HG02623 (cell line): Measurements from ENCODE around the gene EIF5AL1.
"Not testable (repeated sequence)": the region's sequence is repeated elsewhere in the genome, so short reads cannot be mapped to it uniquely, and the experiment has no call there.

Source experiments
- ATAC-seq: cut with Tn5 transposase; IDR thresholded peaks from one replicate; pipeline ENCODE4 v1.9.1; 2021; ENCODE audit warnings: moderate library complexity; ENCODE audit not compliant: unreplicated experiment

Gene EIF5AL1

DNA sequence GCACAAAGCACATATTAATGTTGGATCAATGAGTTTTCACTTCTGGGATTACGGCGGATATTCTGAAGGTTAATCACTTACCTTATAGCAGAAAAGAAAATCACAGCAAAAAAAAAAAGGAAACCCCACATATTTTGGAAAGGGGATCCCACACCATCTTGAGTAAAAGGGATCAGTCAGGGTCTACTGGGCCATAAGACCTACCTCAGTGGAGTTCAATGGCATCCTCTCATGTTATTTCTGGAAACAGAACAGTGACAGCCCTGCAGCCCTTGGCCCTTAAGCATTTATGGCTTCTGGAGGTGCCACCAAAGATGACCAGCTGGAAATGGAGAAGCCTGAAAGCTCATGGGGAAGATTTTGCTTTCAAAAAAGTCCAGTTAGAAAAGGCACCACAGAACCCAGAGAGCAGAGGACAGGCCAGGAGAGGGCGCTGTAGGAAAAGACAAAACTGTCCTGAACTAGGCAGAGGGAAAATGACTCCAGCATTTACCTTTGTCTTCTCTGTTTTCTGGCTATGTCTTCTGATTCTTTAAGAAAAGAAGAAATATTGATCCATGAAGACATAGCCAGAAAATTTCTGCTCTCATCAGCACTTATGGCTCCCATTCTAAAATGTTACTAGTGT lies 2.9 kb upstream of the EIF5AL1 start:
- not testable (repeated sequence) for ATAC-seq

DNA sequence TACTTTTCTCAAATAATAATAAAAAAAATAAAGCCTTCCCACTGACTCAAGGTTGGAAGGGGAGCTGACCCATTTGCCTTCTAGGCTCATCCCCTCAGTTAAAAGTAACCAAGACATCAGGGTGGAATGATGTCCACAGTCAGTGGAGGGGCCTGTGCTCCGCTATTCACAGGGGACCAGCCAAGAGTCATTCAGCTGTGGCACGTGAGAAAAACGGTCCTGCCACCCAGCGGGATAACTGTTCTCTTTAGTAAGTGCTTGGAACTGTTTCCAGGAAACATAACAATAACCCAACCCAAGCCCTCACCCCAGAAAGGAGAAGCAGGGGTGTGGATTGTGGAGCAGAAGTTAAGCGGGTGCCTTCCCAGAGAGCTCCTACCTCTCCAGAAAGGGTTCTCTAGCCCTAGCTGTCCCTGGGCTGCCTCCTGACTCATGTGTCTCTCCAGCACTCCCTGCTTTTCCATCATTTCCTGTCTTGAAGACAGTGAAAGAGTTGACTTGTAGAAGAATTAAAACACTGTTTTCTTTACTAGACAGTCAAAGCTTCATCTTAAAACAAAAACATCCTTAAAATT lies 2.3 kb upstream of the EIF5AL1 start:
- not testable (repeated sequence) for ATAC-seq

DNA sequence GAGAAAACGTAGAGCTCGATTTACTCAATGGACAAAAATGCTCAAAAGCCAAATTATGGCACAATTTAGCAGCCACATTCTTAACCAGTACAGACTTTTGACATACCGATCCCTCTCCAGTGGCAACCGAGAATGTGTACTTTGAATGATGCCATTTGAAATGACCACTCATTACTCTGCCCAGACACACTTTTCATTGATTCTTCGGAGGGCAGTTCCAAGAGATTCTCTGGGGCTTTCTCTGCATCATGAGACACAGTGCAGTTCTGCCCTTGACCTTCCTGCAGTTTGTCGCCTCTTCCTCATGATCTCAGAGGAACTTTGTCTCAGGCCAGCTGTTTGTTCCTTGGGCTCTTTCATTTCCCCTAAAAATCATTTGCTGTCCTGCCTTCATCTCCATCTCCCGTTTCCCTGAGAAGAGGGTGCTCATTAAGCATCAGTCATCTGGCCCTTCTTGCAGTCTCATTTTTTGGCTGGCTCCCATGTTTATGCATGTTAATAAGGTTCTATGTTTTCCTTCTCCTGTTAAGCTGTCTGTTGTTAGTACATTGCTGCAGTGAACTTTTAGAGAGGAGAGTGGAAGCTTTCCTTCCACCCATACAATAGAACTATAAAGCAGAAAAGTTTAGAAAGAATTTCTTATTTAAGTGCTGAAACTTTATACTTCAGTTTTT lies 4.3 kb downstream of the EIF5AL1 start:
- not testable (repeated sequence) for ATAC-seq

DNA sequence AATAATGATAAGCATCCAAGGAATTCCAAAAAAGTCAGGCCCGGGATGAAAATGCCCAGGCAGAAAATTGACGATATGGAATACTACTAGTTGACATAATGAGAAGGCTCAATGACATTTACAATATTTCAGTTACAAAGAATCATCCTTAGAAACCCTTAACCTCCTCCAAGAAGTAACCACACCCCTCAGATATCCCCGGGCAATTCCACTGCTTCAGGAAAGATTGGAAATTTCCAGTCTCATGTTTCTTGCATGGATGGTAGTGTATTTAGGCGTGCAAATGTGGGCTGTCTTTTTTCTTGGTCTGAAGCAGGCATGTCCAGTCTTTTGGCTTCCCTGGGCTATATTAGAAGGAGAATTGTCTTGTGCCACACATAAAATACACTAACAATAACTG lies 5.2 kb downstream of the EIF5AL1 start:
- not testable (repeated sequence) for ATAC-seq

DNA sequence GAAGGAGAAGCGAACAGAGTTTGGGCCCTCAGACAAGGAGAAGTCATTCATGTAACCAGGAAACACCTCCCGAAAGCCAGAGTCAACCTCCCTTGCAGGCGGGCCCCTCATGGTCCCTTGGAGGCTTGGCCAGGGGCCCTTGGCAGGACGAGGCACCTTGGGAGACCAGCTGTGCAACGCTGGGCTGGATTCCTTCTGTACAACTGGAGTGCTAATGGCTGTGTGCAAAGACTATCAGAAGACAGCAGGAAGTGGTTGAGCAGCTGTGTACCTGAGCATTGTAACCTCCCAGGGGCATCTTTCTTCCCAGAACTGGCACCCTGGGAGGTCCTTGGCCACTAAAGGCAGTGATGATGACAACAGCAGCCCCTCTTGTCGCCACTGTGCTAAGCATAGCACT lies 9.4 kb downstream of the EIF5AL1 start:
- ATAC-seq: not testable (repeated sequence)

DNA sequence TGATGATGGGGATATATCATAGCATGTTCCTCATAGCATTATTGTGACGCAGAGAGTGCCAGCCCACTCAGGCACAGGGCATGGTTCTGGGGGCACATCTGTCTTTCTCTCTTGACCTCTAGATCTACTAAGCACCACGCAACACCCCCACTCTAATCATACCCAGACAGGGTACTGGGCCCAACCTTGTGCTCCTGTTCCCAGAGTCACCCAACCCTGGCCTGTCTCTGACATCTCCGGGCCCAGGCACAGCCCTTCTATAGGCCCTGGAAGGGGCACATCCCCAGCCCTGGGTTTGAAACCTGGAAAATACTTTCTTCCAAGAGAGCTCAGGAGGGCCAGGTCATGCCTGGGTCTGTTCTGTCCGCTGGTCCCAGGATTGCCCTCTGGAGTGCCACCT lies 10.1 kb downstream of the EIF5AL1 start:
- ATAC-seq: not testable (repeated sequence)

DNA sequence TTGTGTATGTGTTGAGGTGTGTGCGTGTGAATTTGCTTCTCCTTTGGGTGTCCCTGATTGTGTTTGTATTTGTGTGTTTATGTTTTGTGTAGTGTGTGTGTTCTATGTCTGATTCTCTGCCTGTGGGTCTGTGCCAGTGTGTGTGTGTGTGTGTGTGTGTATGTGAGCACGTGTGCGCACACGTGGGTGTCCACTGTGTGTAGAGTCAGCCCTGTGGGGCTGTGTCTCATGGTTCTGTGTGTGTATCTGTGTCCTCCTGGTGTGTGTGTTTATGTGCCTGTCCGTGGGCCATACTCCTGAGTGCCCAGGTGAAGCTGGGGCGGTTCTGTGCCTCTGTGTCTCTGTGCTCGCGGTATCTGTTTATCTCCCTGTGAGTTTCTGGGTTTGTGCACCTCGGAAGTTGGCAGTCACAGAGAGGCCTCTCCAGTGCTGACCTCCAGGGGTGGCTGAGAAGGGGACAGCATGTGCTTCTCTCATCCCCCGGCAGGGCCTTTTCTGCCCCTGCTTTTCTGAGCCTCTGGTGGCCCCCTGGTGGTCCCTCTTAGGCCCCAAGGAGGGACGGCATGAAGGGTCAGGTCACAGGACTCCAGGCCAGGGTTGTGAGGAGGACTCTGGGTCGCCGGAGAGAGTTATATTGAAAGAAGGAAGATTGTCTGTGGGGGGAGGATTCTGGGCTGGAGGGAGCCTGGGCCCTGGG lies 11.0 kb downstream of the EIF5AL1 start:
- not testable (repeated sequence) for ATAC-seq

DNA sequence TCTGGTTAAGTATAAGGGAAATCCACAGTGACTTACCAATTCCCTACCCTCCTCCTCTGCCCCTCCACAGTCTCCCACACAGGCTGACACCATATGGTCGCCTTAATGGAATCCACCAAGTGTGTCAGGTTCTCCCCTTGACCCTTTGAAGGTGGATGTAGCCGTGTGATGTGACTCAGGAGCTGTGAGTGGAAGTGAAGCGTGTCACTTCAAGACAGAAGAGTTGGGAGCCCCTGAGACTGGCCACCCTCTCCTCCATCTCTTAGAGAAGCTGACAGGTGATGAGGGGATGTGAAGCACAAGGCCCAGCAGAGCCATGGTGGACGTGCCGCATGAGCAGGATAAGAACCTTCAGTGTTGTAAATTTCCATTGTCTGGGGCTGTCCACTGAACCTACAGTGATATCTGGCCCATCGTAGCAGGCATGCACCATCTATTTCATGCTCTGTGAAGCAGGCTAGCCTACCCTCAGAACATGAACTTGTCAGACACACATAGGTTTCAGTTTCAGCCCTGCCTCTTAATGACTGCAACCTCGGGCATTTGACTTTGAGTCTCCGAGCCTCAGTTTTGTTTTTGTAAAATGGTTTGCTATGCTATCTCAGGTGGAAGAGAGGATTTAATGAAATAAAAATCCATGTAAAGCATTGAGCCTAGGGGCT lies 12.8 kb downstream of the EIF5AL1 start:
- peak; percentile 87 for ATAC-seq

DNA sequence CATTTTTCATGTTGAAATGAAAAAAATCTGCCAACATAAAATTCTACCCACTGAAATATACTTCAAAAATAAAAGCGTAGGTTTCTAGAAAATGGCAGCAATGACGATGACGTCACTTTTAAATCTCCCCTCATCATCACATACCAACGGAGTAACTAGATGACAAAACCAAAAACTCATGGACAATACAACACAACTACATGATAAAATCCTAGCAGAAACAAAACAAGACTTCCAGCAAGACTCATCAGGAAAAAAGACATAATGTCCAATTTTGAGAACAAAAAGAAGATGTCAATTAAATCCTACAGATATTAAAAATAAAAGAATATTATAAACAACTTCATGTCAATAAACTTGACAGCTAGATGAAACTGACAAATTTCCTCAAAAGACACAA lies 15.9 kb downstream of the EIF5AL1 start:
- not testable (repeated sequence) for ATAC-seq

DNA sequence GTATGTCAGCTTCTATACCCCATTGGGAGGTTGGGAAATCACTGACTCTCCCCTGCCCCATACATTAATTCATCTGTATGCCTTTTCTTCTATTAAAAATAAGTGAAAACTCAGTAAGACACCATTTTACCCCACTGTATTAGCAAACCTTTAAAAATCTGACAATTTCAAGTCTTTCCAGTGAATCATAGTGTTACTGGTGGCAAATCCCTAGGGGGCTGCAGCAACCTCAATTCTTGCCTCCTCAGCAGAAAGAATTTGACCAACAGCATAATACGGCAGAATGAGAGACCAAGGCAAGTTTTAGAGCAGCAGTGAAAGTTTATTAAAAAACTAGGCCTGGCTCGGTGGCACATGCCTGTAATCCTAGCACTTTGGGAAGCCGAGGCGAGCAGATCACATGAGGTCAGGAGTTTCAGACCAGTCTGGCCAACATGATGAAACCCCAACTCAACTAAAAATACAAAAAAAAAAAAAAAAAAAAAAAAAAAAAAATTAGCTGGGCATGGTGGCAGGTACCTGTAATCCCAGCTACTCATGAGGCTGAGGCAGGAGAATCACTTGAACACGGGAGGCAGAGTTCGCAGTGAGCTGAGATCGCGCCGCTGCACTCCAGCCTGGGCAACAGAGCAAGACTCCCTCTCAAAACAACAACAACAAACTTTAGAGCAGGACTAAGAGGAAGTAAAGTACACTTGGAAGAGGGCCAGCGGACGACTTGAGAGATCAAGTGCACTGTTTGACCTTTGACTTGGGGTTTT lies 21.0 kb downstream of the EIF5AL1 start:
- not testable (repeated sequence) for ATAC-seq

DNA sequence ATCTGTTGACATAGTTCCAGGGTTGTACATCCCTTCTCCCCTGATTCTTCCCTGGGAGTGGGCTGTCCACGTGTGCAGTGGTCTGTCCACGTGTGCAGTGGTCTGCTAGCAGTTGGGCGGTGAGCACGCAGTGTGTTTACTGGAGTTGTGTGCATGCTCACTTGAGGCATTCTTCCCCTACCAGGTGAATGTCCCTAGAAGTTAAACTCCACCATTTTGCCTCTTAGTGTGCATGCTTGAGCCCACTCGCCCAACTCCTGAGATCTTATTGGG lies 21.5 kb downstream of the EIF5AL1 start:
- not testable (repeated sequence) for ATAC-seq

DNA sequence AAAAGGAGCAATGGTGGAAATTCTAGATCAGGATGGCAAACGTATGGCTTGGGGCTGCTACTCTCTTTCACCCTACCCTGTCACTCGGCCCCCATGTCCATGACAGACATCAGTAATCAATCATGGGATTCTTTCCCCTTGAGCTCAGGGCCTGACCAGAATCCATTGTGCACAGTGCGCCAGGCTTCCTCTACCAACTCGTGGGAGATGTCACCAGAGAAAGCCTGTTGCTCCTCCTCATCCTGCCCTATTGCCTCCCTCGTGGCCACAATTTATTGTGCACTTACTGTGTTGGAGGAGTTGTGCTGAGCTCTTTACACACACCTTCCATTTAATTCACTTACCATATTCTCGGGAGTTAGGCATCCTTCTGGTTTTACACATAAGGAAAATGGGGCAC lies 26.0 kb downstream of the EIF5AL1 start:
- ATAC-seq: not testable (repeated sequence)

DNA sequence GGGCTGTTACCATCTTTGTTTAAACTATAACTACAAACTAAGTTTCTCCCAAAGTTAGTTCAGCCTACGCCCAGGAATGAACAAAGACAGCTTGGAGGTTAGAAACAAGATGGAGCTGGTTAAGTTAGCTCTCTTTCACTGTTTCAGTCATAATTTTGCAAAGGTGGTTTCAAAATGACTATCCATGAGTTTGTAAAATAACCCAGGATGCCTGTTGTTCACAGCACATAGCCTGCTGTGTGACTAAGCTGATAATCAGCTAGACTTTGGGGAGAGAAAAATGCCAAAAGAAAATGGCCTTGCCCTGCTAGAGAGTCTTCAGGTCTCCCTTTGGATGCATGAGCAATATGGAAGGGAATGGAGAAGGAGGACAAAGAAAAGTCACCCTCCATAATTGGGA lies 28.6 kb downstream of the EIF5AL1 start:
- peak; percentile 92 for ATAC-seq

DNA sequence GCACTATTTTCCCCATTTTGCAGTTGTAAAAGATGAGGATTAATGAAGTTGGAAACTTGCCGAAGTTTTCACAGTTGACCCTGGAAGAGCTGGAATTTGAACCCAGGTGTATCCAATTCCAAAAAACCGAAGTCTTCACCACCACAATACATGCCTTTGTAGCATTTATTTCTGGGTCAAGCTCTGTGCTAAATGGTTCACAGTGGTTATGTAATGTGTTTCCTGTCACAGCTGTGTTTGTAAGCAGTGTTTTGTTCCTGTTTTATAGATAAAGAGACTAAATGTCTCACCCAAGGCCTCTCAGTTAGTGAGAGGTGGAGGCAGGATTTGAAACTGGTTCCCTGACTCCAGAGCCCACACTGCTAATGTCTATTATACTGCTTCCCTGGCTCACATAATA lies 30.3 kb downstream of the EIF5AL1 start:
- no peak for ATAC-seq

DNA sequence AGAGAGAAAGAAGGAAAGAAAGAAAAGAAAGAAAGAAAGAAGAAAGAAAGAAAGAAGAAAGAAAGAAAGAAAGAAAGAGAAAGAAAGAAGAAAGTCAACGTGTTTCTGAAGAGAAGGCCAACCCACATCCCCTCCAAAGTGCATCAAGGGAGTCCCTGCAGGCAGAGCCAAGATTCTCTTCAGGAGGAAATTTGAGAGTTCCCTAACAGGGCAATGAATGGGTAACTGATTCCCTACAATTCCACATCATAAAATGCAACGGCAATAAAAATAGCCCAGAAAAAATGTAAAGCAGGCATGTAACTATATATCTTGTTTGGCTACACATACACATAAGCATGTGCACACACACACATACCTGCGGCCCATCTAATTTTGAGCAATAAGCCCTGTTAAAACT lies 32.1 kb downstream of the EIF5AL1 start:
- ATAC-seq: not testable (repeated sequence)

DNA sequence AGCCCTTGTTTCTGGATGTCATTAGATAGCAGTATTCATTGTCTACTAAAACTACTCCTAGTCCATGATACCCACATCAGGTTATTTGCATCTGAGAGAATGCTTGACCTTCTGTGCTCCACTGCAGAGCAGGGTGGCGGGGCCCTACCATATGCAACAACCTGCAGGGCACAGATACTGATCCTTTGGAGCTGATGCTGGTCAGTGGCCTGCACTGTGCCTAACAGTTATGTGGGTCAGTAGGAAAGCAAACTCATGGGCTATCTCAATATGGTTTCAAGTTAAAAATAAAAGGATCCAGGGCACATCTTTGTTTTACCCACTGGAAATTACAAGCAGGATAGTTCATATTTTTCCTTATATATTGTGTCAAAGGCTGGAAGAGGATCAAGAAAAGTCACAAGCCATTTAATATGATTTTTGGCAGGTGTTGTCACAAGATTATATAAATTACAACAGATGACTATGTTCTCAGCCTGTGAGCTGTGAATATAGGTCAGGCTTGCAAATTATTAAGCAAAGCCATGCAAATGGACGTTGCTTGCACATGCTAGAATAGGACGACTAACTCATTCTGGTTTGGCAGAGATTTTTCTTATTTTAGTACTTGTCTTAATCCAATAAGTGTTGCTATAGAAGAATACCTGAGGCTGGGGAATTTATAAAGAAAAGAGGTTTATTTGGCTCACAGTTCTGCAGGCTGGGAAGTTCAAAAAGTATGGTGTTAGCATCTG lies 32.8 kb downstream of the EIF5AL1 start:
- ATAC-seq: not testable (repeated sequence)

DNA sequence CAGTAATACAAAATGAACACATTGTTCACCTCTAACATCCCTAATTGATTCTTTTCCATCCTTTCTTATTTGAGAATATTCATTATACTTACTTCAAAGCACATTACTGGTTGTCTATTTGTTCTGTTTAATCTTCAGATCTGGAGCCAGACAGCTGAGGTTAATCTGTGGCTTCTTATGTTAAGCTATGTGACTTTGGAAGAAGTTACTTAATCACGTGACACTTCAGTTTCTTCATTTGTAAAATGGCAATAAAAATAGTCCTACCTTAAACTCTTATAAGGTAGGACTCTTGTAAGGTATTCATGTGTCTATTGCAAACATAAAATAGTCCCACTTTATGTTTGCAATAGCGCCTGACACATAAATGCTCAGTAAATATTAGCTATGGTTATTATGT lies 34.8 kb downstream of the EIF5AL1 start:
- not testable (repeated sequence) for ATAC-seq

DNA sequence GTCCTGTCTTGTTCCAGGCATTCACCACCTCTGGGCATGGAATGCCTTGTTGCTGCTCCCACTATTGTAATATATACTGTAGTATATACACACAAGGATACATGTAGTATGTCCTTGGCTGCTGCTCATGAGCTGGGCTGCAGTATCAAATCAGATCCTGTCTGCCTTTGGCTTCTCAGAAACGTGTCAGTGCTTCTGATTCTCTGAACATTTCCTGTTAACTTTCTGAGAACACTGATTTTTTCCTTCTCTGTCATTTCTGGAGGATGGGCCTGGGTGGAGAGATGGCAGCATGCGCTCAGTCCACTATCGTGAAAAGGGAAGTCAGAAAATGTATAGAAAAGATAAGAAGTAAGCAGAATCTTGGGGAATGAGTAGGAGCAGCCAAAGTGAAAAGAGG lies 35.6 kb downstream of the EIF5AL1 start:
- ATAC-seq: no peak

DNA sequence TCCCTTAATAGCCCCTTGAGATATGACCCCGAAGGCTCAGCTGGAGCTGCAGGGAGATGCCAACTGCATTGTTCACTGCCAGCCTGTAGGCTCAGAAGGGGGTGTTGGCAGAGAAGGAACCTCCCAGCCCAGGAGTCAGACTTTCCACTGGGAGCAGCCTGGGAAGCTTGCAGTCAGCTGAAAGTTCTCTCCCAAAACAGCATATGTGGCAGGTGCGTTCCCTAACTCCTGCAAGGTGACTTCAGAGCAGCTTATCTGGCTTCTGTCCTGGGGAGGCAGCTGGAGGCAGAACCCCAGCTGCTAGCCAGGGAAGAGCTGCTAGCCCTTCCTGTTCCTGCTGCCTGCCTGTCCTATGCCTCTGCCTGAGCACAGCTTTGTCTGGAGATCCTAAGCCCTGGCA lies 39.8 kb downstream of the EIF5AL1 start:
- no peak for ATAC-seq
